NCI-H345 treated with DMSO at 0.1 percent for 48 hours (cell line): ENCODE results near the gene ICA1.
"Not testable (repeated sequence)": the region's sequence is repeated elsewhere in the genome, so short reads cannot be mapped to it uniquely, and the experiment has no call there.

Experiments used
- DNase-seq: peaks from one replicate; lab custom pipeline; 2025; ENCODE audit not compliant: unreplicated experiment; lab: John Stamatoyannopoulos, UW

The ICA1 gene

GRCh38 chr7:8271960-8272359 is 10.0 kb upstream of the ICA1 start:
- no peak for DNase-seq

GRCh38 chr7:8263048-8263447 is 1.1 kb upstream of the ICA1 start:
- DNase-seq, result peak; percentile 23

GRCh38 chr7:8260871-8261694 is 884 bp downstream of the ICA1 start:
- peak; percentile 55 for DNase-seq

GRCh38 chr7:8259586-8260222 is 2.3 kb downstream of the ICA1 start:
- DNase-seq, result no peak

GRCh38 chr7:8258734-8259133 is 3.2 kb downstream of the ICA1 start:
- no peak for DNase-seq

GRCh38 chr7:8258166-8258565 is 3.8 kb downstream of the ICA1 start:
- no peak for DNase-seq

GRCh38 chr7:8255680-8256655 is 6.0 kb downstream of the ICA1 start:
- DNase-seq, result no peak

- peak; percentile 21 for DNase-seq
Measured at GRCh38 chr7:8254667-8255066, 7.3 kb downstream of the ICA1 start.

- no peak for DNase-seq
Measured at GRCh38 chr7:8254215-8254614, 7.8 kb downstream of the ICA1 start.

GRCh38 chr7:8251195-8251594 is 10.8 kb downstream of the ICA1 start:
- no peak for DNase-seq

- no peak for DNase-seq
Measured at GRCh38 chr7:8250547-8250946, 11.4 kb downstream of the ICA1 start.

GRCh38 chr7:8249121-8249520 is 12.8 kb downstream of the ICA1 start:
- no peak for DNase-seq

- no peak for DNase-seq
Measured at GRCh38 chr7:8246020-8246419, 15.9 kb downstream of the ICA1 start.

GRCh38 chr7:8245032-8245431 is 16.9 kb downstream of the ICA1 start:
- DNase-seq, result not testable (repeated sequence)

- DNase-seq, result not testable (repeated sequence)
Measured at GRCh38 chr7:8243059-8243458, 18.9 kb downstream of the ICA1 start.

- DNase-seq, result not testable (repeated sequence)
Measured at GRCh38 chr7:8239702-8240362, 22.1 kb downstream of the ICA1 start.

GRCh38 chr7:8236780-8237407 is 25.1 kb downstream of the ICA1 start:
- no peak for DNase-seq

GRCh38 chr7:8232999-8233847 is 28.7 kb downstream of the ICA1 start:
- DNase-seq, result no peak

GRCh38 chr7:8229927-8230326 is 32.0 kb downstream of the ICA1 start:
- no peak for DNase-seq
